Cardiac fibroblast (primary cell): ENCODE data around the gene LOXL1.

Experiments used
- DNase-seq, 2 donors: peaks; one replicate each; pipeline versions ENCODE4 v3.0.0 to v3.0.0-alpha.2; 2010; ENCODE audit warnings: low read depth in 2 of 2
- H3K4me3 ChIP-seq, 2 donors: replicated peaks in 1 of 2; 1 replicate in 1 of 2; 2 replicates in 1 of 2; pipeline ENCODE4 v1.5.1; 2011; ENCODE audit warnings: low read depth in 2 of 2, low read length in 2 of 2, mild to moderate bottlenecking in 2 of 2, moderate library complexity in 1 of 2
- CTCF ChIP-seq: IDR thresholded peaks from one replicate; pipeline ENCODE4 v1.5.1; 2011; ENCODE audit warnings: low read depth, mild to moderate bottlenecking, low read length, inconsistent platforms

LOXL1 gene

GRCh38 chr15:73922186-73923151 lies 3.8 kb upstream of the LOXL1 start:
- peak; percentile 81 to 89 for DNase-seq
- H3K4me3 ChIP-seq, result peak overlapping the region in 1 of 2 donors; percentile 7
- no peak for TF ChIP-seq CTCF

GRCh38 chr15:73923156-73923487 lies 3.1 kb upstream of the LOXL1 start:
- TF ChIP-seq CTCF, result no peak
- no peak for DNase-seq
- peak overlapping the region in 1 of 2 donors; percentile 7 for H3K4me3 ChIP-seq

- no peak overlapping the region for H3K4me3 ChIP-seq
- DNase-seq, result no peak
- no peak for TF ChIP-seq CTCF
Observed at GRCh38 chr15:73923488-73924164, 2.6 kb upstream of the LOXL1 start.

- peak; percentile 90 to 91 for DNase-seq
- TF ChIP-seq CTCF, result no peak
- peak overlapping the region in 1 of 2 donors; percentile 3 for H3K4me3 ChIP-seq
Observed at GRCh38 chr15:73924171-73924921, 1.9 kb upstream of the LOXL1 start.

- H3K4me3 ChIP-seq, result peak overlapping the region; percentile 56 to 78
- no peak for TF ChIP-seq CTCF
- DNase-seq, result no peak
Observed at GRCh38 chr15:73925848-73926218, 429 bp upstream of the LOXL1 start.

DNA sequence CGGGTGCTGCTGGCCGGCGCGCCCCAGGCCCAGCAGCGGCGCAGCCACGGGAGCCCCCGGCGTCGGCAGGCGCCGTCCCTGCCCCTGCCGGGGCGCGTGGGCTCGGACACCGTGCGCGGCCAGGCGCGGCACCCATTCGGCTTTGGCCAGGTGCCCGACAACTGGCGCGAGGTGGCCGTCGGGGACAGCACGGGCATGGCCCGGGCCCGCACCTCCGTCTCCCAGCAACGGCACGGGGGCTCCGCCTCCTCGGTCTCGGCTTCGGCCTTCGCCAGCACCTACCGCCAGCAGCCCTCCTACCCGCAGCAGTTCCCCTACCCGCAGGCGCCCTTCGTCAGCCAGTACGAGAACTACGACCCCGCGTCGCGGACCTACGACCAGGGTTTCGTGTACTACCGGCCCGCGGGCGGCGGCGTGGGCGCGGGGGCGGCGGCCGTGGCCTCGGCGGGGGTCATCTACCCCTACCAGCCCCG lies 777 bp downstream of the LOXL1 start:
- peak overlapping the region; percentile 60 to 78 for H3K4me3 ChIP-seq
- TF ChIP-seq CTCF, result no peak
- DNase-seq, result no peak
